GM23338 (cell line): ENCODE data around the gene PLXNC1. TPM values are rescaled to one million over a fixed set of nuclear protein-coding genes. Genes with fewer than 3 reads are reported as not detected.

Experiments used
- ATAC-seq: fragments of 200-7000 bp; cut with Tn5 transposase; 3 replicates; pipeline ENCODE4 v1.9.1; 2020
- DNase-seq: peaks from one replicate; pipeline ENCODE4 v3.0.0-alpha.2; 2015; ENCODE audit warnings: low spot score
- H2AFZ ChIP-seq: fragments of 200-600 bp; sonication (generic); 2 replicates; pipeline ENCODE4 v1.8.0; 2016; ENCODE audit warnings: antibody characterized with exemption, mild to moderate bottlenecking, moderate library complexity
- H3F3A ChIP-seq: fragments of 200-600 bp; sonication (generic); replicated peaks from 2 replicates; pipeline ENCODE4 v1.8.0; 2017; ENCODE audit warnings: antibody characterized with exemption, mixed run types, low read depth
- H3K27ac ChIP-seq: fragments of 200-600 bp; sonication (generic); 2 replicates; pipeline ENCODE4 v1.6.1; 2016; ENCODE audit warnings: low read depth
- H3K27me3 ChIP-seq: fragments of 200-600 bp; sonication (generic); 2 replicates; pipeline ENCODE4 v1.8.0; 2016; ENCODE audit warnings: mild to moderate bottlenecking, mixed run types, moderate library complexity; ENCODE audit not compliant: insufficient read depth
- H3K36me3 ChIP-seq: fragments of 200-600 bp; sonication (generic); 2 replicates; pipeline ENCODE4 v1.8.0; 2016; ENCODE audit warnings: mild to moderate bottlenecking; ENCODE audit not compliant: insufficient read depth
- H3K4me1 ChIP-seq: fragments of 200-600 bp; sonication (generic); 2 replicates; pipeline ENCODE4 v1.8.0; 2016; ENCODE audit warnings: mild to moderate bottlenecking, moderate library complexity; ENCODE audit not compliant: insufficient read depth
- H3K4me2 ChIP-seq: fragments of 200-600 bp; sonication (generic); 2 replicates; pipeline ENCODE4 v1.7.1; 2017; ENCODE audit warnings: mixed run types
- H3K4me3 ChIP-seq: fragments of 200-600 bp; sonication (generic); 2 replicates; pipeline ENCODE4 v1.6.1; 2016; ENCODE audit warnings: mixed run types
- H3K79me2 ChIP-seq: fragments of 200-600 bp; sonication (generic); replicated peaks from 2 replicates; pipeline ENCODE4 v1.8.0; 2017; ENCODE audit warnings: mild to moderate bottlenecking; ENCODE audit not compliant: insufficient read depth
- H3K9me2 ChIP-seq: fragments of 200-600 bp; sonication (generic); 2 replicates; pipeline ENCODE4 v1.8.0; 2017; ENCODE audit not compliant: insufficient read depth
- H4K20me1 ChIP-seq: fragments of 200-600 bp; sonication (generic); replicated peaks from 2 replicates; pipeline ENCODE4 v1.8.0; 2017; ENCODE audit warnings: mild to moderate bottlenecking; ENCODE audit not compliant: insufficient read depth
- H3K27ac Mint-ChIP-seq: 2 replicates; pipeline ENCODE4 v1.8.0; 2020; ENCODE audit warnings: inconsistent platforms, mild to moderate bottlenecking, moderate library complexity, mixed read lengths
- H3K27me3 Mint-ChIP-seq: 3 replicates; pipeline ENCODE4 v1.8.0; 2022; ENCODE audit warnings: low read depth, mild to moderate bottlenecking, moderate library complexity, mixed read lengths, inconsistent platforms; ENCODE audit not compliant: insufficient read depth, poor library complexity
- H3K36me3 Mint-ChIP-seq: 3 replicates; pipeline ENCODE4 v1.8.0; 2021; ENCODE audit warnings: low read depth, mild to moderate bottlenecking, inconsistent platforms, moderate library complexity, mixed read lengths
- H3K4me1 Mint-ChIP-seq: 3 replicates; pipeline ENCODE4 v1.8.0; 2020; ENCODE audit warnings: mild to moderate bottlenecking, inconsistent platforms, mixed read lengths
- H3K4me3 Mint-ChIP-seq: 3 replicates; pipeline ENCODE4 v1.8.0; 2021; ENCODE audit warnings: moderate library complexity, mild to moderate bottlenecking, inconsistent platforms, mixed read lengths
- H3K9me3 Mint-ChIP-seq: 3 replicates; pipeline ENCODE4 v1.8.0; 2020; ENCODE audit warnings: moderate library complexity, mild to moderate bottlenecking, inconsistent platforms, mixed read lengths
- CREB1 ChIP-seq: fragments of 250-450 bp; sonication (Bioruptor Pico); IDR thresholded peaks from 2 replicates; pipeline ENCODE4 v1.5.0; 2020; ENCODE audit warnings: low read depth, mild to moderate bottlenecking, moderate library complexity
- EZH2 ChIP-seq: fragments of 200-600 bp; sonication (generic); IDR thresholded peaks from one replicate; pipeline ENCODE4 v1.8.0; 2017; ENCODE audit warnings: antibody characterized with exemption, mild to moderate bottlenecking, low read depth; ENCODE audit not compliant: unreplicated experiment
- EZH2phosphoT487 ChIP-seq: fragments of 200-600 bp; sonication (generic); IDR thresholded peaks from one replicate; pipeline ENCODE4 v1.8.1; 2018; ENCODE audit warnings: antibody characterized with exemption; ENCODE audit not compliant: unreplicated experiment
- JUNB ChIP-seq: IDR thresholded peaks from one replicate; pipeline ENCODE4 v1.6.1; 2016; ENCODE audit warnings: antibody characterized with exemption; ENCODE audit not compliant: unreplicated experiment
- NANOG ChIP-seq: IDR thresholded peaks from 2 replicates; pipeline ENCODE4 v1.6.1; 2016; ENCODE audit warnings: antibody characterized with exemption, borderline replicate concordance
- POLR2AphosphoS5 ChIP-seq: IDR thresholded peaks from 2 replicates; pipeline ENCODE4 v1.6.1; 2016; ENCODE audit warnings: antibody characterized with exemption, low read depth
- STAT1 ChIP-seq: IDR thresholded peaks from one replicate; pipeline ENCODE4 v1.6.1; 2016; ENCODE audit warnings: antibody characterized with exemption; ENCODE audit not compliant: unreplicated experiment
- ZNF114 ChIP-seq: fragments of 250-450 bp; sonication (Bioruptor Pico); IDR thresholded peaks from 2 replicates; pipeline ENCODE4 v1.5.0; 2020; ENCODE audit warnings: mild to moderate bottlenecking, moderate library complexity
- ZNF331 ChIP-seq: fragments of 250-450 bp; sonication (Bioruptor Pico); IDR thresholded peaks from 2 replicates; pipeline ENCODE4 v1.5.0; 2020; ENCODE audit warnings: low read depth, mild to moderate bottlenecking, moderate library complexity
- polyA plus RNA-seq: library from polyadenylated mRNA; unstranded; fragments of >200 nt; fragmentation: Nextera tagmentation; extraction: Ambion mirVana; gene quantifications from 2 replicates; pipeline ENCODE4 v1.2.1, GENCODE V29; 2016
- total RNA-seq: library from RNA; depleted of rRNA; stranded (reverse); fragments of >200 nt; shearing (Covaris generic); gene quantifications from 2 replicates; pipeline ENCODE4 v1.2.3, GENCODE V29; 2014
- TF ChIP-seq, protein P1 (sequence below), 2 experiments: fragments of 200-600 bp in 1 of 2; sonication (generic) in 1 of 2; conservative IDR thresholded peaks; 2 replicates each; pipeline versions ENCODE4 v1.5.1 to v1.6.1; 2016 to 2017; ENCODE audit warnings: antibody characterized with exemption in 2 of 2, low read depth in 2 of 2, mild to moderate bottlenecking in 2 of 2, moderate library complexity in 1 of 2
- TF ChIP-seq, protein P2 (sequence below): IDR thresholded peaks from one replicate; pipeline ENCODE4 v1.6.1; 2018; ENCODE audit warnings: antibody characterized with exemption; ENCODE audit not compliant: unreplicated experiment
- TF ChIP-seq, protein P3 (sequence below): IDR thresholded peaks from 2 replicates; pipeline ENCODE4 v1.6.1; 2016; ENCODE audit warnings: antibody characterized with exemption
- TF ChIP-seq, protein P4 (sequence below): fragments of 250-450 bp; sonication (Bioruptor Pico); IDR thresholded peaks from 2 replicates; pipeline ENCODE4 v1.5.0; 2020; ENCODE audit warnings: mild to moderate bottlenecking, moderate library complexity

The PLXNC1 gene
- total and polyA plus RNA-seq, 2 experiments from 2014 or later: 1.9 to 6.5 TPM

DNA sequence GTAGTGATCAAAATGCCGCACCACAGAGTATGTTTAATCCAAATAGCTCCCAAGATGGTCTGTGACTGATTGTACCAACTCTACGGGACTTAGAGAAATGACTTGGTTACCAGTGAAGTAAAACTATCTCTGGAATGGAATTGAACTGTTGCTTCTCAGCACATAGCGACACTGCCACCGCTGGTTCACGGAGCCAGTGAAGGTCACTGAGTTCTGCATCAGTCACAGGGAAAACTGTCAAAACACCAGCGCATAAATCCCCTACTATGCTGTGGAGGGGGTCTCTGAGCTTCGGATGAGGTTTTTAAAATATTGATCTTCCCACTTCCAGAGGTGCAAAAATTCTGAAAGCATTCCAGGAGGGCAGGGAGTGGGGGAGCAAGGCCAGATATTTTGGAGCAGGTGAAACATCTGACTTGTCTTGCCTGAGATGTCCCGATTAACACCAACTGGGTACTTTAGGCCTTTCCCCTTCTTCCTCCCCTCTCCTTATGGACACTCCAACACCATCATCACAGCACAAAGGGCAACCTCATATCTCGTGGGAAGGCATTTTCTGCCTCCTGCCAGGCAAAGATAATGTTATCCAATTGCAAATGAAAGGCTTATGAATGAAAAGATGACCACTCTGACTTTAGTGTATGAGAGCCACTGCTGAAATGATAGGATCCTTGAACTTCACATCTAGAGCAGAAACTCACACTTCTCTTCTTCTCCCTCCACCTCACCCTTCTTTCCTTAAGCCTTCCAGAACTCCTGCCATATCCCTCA lies 2.0 kb upstream of the PLXNC1 start:
- Mint-ChIP-seq H3K9me3 (no peaks in the 10 kb centered on the region; the same call in 2 of the 3 replicates), H3K4me3 (no peak overlapping the region), H3K27me3 (peaks cover 47% of the 10 kb centered on the region), H3K4me1 (peaks cover 13% of the 10 kb centered on the region), H3K27ac (no peak overlapping the region), H3K36me3 (no peaks in the 10 kb centered on the region; the same call in 2 of the 3 replicates)
- Histone ChIP-seq H3K79me2 (no peaks in the 10 kb centered on the region), H3K4me2 (no peak overlapping the region), H2AFZ (no peak overlapping the region), H3F3A (peaks cover 5% of the 10 kb centered on the region; the same call in 1 of the 2 replicates), H3K36me3 (no peaks in the 10 kb centered on the region), H3K9me2 (no peaks in the 10 kb centered on the region), H3K27ac (no peak overlapping the region), H3K27me3 (peaks cover 73% of the 10 kb centered on the region), H4K20me1 (no peaks in the 10 kb centered on the region; the same call in 1 of the 2 replicates), H3K4me3 (no peak overlapping the region), H3K4me1 (peaks cover 9% of the 10 kb centered on the region; the same call in 1 of the 2 replicates)
- no peak for DNase-seq
- ATAC-seq: no peak
- no peak for TF ChIP-seq NANOG
- no peak for TF ChIP-seq ZNF331 (CRISPR knock-in tag)
- no peak for TF ChIP-seq STAT1
- TF ChIP-seq POLR2AphosphoS5: no peak
- no peak for TF ChIP-seq EZH2
- TF ChIP-seq, protein P1, sequence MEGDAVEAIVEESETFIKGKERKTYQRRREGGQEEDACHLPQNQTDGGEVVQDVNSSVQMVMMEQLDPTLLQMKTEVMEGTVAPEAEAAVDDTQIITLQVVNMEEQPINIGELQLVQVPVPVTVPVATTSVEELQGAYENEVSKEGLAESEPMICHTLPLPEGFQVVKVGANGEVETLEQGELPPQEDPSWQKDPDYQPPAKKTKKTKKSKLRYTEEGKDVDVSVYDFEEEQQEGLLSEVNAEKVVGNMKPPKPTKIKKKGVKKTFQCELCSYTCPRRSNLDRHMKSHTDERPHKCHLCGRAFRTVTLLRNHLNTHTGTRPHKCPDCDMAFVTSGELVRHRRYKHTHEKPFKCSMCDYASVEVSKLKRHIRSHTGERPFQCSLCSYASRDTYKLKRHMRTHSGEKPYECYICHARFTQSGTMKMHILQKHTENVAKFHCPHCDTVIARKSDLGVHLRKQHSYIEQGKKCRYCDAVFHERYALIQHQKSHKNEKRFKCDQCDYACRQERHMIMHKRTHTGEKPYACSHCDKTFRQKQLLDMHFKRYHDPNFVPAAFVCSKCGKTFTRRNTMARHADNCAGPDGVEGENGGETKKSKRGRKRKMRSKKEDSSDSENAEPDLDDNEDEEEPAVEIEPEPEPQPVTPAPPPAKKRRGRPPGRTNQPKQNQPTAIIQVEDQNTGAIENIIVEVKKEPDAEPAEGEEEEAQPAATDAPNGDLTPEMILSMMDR (conservative IDR thresholded peaks at IDR 0.05; ENCODE audit: low read depth in 2 of 2): no peak
- TF ChIP-seq ZNF114: no peak
- TF ChIP-seq EZH2phosphoT487: no peak
- TF ChIP-seq, protein P2, sequence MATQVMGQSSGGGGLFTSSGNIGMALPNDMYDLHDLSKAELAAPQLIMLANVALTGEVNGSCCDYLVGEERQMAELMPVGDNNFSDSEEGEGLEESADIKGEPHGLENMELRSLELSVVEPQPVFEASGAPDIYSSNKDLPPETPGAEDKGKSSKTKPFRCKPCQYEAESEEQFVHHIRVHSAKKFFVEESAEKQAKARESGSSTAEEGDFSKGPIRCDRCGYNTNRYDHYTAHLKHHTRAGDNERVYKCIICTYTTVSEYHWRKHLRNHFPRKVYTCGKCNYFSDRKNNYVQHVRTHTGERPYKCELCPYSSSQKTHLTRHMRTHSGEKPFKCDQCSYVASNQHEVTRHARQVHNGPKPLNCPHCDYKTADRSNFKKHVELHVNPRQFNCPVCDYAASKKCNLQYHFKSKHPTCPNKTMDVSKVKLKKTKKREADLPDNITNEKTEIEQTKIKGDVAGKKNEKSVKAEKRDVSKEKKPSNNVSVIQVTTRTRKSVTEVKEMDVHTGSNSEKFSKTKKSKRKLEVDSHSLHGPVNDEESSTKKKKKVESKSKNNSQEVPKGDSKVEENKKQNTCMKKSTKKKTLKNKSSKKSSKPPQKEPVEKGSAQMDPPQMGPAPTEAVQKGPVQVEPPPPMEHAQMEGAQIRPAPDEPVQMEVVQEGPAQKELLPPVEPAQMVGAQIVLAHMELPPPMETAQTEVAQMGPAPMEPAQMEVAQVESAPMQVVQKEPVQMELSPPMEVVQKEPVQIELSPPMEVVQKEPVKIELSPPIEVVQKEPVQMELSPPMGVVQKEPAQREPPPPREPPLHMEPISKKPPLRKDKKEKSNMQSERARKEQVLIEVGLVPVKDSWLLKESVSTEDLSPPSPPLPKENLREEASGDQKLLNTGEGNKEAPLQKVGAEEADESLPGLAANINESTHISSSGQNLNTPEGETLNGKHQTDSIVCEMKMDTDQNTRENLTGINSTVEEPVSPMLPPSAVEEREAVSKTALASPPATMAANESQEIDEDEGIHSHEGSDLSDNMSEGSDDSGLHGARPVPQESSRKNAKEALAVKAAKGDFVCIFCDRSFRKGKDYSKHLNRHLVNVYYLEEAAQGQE: no peak
- TF ChIP-seq, protein P3, sequence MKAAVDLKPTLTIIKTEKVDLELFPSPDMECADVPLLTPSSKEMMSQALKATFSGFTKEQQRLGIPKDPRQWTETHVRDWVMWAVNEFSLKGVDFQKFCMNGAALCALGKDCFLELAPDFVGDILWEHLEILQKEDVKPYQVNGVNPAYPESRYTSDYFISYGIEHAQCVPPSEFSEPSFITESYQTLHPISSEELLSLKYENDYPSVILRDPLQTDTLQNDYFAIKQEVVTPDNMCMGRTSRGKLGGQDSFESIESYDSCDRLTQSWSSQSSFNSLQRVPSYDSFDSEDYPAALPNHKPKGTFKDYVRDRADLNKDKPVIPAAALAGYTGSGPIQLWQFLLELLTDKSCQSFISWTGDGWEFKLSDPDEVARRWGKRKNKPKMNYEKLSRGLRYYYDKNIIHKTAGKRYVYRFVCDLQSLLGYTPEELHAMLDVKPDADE: no peak
- no peak for TF ChIP-seq JUNB
- no peak for TF ChIP-seq CREB1 (CRISPR knock-in tag)
- TF ChIP-seq, protein P4, sequence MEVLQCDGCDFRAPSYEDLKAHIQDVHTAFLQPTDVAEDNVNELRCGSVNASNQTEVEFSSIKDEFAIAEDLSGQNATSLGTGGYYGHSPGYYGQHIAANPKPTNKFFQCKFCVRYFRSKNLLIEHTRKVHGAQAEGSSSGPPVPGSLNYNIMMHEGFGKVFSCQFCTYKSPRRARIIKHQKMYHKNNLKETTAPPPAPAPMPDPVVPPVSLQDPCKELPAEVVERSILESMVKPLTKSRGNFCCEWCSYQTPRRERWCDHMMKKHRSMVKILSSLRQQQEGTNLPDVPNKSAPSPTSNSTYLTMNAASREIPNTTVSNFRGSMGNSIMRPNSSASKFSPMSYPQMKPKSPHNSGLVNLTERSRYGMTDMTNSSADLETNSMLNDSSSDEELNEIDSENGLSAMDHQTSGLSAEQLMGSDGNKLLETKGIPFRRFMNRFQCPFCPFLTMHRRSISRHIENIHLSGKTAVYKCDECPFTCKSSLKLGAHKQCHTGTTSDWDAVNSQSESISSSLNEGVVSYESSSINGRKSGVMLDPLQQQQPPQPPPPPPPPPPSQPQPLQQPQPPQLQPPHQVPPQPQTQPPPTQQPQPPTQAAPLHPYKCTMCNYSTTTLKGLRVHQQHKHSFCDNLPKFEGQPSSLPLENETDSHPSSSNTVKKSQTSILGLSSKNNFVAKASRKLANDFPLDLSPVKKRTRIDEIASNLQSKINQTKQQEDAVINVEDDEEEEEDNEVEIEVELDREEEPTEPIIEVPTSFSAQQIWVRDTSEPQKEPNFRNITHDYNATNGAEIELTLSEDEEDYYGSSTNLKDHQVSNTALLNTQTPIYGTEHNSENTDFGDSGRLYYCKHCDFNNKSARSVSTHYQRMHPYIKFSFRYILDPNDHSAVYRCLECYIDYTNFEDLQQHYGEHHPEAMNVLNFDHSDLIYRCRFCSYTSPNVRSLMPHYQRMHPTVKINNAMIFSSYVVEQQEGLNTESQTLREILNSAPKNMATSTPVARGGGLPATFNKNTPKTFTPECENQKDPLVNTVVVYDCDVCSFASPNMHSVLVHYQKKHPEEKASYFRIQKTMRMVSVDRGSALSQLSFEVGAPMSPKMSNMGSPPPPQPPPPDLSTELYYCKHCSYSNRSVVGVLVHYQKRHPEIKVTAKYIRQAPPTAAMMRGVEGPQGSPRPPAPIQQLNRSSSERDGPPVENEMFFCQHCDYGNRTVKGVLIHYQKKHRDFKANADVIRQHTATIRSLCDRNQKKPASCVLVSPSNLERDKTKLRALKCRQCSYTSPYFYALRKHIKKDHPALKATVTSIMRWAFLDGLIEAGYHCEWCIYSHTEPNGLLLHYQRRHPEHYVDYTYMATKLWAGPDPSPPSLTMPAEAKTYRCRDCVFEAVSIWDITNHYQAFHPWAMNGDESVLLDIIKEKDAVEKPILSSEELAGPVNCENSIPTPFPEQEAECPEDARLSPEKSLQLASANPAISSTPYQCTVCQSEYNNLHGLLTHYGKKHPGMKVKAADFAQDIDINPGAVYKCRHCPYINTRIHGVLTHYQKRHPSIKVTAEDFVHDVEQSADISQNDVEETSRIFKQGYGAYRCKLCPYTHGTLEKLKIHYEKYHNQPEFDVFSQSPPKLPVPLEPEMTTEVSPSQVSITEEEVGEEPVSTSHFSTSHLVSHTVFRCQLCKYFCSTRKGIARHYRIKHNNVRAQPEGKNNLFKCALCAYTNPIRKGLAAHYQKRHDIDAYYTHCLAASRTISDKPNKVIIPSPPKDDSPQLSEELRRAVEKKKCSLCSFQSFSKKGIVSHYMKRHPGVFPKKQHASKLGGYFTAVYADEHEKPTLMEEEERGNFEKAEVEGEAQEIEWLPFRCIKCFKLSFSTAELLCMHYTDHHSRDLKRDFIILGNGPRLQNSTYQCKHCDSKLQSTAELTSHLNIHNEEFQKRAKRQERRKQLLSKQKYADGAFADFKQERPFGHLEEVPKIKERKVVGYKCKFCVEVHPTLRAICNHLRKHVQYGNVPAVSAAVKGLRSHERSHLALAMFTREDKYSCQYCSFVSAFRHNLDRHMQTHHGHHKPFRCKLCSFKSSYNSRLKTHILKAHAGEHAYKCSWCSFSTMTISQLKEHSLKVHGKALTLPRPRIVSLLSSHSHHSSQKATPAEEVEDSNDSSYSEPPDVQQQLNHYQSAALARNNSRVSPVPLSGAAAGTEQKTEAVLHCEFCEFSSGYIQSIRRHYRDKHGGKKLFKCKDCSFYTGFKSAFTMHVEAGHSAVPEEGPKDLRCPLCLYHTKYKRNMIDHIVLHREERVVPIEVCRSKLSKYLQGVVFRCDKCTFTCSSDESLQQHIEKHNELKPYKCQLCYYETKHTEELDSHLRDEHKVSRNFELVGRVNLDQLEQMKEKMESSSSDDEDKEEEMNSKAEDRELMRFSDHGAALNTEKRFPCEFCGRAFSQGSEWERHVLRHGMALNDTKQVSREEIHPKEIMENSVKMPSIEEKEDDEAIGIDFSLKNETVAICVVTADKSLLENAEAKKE: no peak
